Smooth muscle cell (in vitro differentiated cells): ENCODE measurements around the gene CPVL. TPM values are rescaled to one million over a fixed set of nuclear protein-coding genes. Genes with fewer than 3 reads are reported as not detected.

Experiments
- DNase-seq: peaks from one replicate; lab custom pipeline; 2025; ENCODE audit not compliant: unreplicated experiment; lab: John Stamatoyannopoulos, UW
- H2AFZ ChIP-seq: fragments of 200-600 bp; sonication (generic); 2 replicates; pipeline ENCODE4 v1.6.0; 2016; ENCODE audit warnings: antibody characterized with exemption, low read depth, mild to moderate bottlenecking
- H3F3A ChIP-seq: fragments of 200-600 bp; sonication (generic); 2 replicates; pipeline ENCODE4 v1.6.0; 2017; ENCODE audit warnings: antibody characterized with exemption, low read depth
- H3K27ac ChIP-seq: fragments of 200-600 bp; sonication (generic); 2 replicates; pipeline ENCODE4 v1.5.1; 2016; ENCODE audit warnings: low read depth, mild to moderate bottlenecking
- H3K27me3 ChIP-seq: fragments of 200-600 bp; sonication (generic); 2 replicates; pipeline ENCODE4 v1.6.1; 2016; ENCODE audit warnings: low read depth, mild to moderate bottlenecking
- H3K36me3 ChIP-seq: fragments of 200-600 bp; sonication (generic); 2 replicates; pipeline ENCODE4 v1.5.1; 2016; ENCODE audit warnings: low read depth
- H3K4me1 ChIP-seq: fragments of 200-600 bp; sonication (generic); 2 replicates; pipeline ENCODE4 v1.5.1; 2016; ENCODE audit warnings: low read depth
- H3K4me2 ChIP-seq: fragments of 200-600 bp; sonication (generic); 2 replicates; pipeline ENCODE4 v1.6.0; 2016; ENCODE audit warnings: mild to moderate bottlenecking
- H3K4me3 ChIP-seq: fragments of 200-600 bp; sonication (generic); 2 replicates; pipeline ENCODE4 v1.5.1; 2016; ENCODE audit warnings: mild to moderate bottlenecking
- H3K79me2 ChIP-seq: fragments of 200-600 bp; sonication (generic); 2 replicates; pipeline ENCODE4 v1.6.0; 2016; ENCODE audit warnings: low read depth, mild to moderate bottlenecking
- H3K9ac ChIP-seq: fragments of 200-600 bp; sonication (generic); 2 replicates; pipeline ENCODE4 v1.6.0; 2016; ENCODE audit warnings: low read depth
- H3K9me3 ChIP-seq: fragments of 200-600 bp; sonication (generic); replicated peaks from 2 replicates; pipeline ENCODE4 v1.5.1; 2016; ENCODE audit warnings: low read depth
- H4K20me1 ChIP-seq: fragments of 200-600 bp; sonication (generic); 2 replicates; pipeline ENCODE4 v1.6.0; 2016; ENCODE audit warnings: low read depth
- WGBS: methylation state at CpG from one replicate; pipeline ENCODE4 v1.1.7; 2016; ENCODE audit warnings: low lambda C conversion rate; 5-methylcytosine and 5-hydroxymethylcytosine counted together
- polyA plus RNA-seq: library from polyadenylated mRNA; unstranded; fragments of >200 nt; fragmentation: Nextera tagmentation; extraction: Ambion mirVana; gene quantifications from 2 replicates; pipeline ENCODE4 v1.2.1, GENCODE V29; 2016
- total RNA-seq: library from RNA; depleted of rRNA; stranded (reverse); fragments of >200 nt; gene quantifications from 2 replicates; pipeline ENCODE4 v1.2.3, GENCODE V29; 2014
- TF ChIP-seq, protein P1 (sequence below): fragments of 200-600 bp; sonication (generic); IDR thresholded peaks from 2 replicates; pipeline ENCODE4 v1.5.1; 2017; ENCODE audit warnings: borderline replicate concordance, mild to moderate bottlenecking, antibody characterized with exemption; ENCODE audit not compliant: insufficient read depth, poor library complexity, severe bottlenecking

Gene CPVL
- total and polyA plus RNA-seq, 2 experiments from 2014 or later: 7.2 to 29.8 TPM

DNA sequence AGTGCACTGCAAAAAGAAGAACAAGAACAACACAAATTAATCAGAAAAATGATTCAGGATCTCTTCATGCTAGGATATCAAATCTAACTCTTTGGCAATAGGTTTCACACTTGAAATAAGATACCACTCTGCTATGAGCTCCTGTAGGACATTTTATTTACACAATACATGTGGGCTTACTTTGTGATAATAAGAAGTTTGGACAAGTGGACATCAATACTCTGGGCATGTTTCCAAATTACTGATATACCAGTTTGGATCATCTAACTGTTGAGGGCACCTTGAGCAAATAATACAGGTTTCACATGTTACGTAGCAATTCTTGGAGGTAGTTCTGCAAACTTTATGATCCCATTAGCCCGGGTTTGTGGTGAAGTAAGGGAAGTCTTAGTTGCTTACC, 59.8 kb downstream of the CPVL start:
- no peaks in the 10 kb centered on the region for H3K79me2 ChIP-seq
- H2AFZ ChIP-seq: no peak overlapping the region
- H3K9ac ChIP-seq: no peak overlapping the region
- no peaks in the 10 kb centered on the region for H3K9me3 ChIP-seq
- no peak for DNase-seq
- no peak overlapping the region for H3K27ac ChIP-seq
- 92% methylated on average over 2 of the region's 2 CpGs for WGBS
- H3K4me3 ChIP-seq: no peak overlapping the region
- H3K4me2 ChIP-seq: no peak overlapping the region
- no peaks in the 10 kb centered on the region for H3K36me3 ChIP-seq
- TF ChIP-seq, protein P1, sequence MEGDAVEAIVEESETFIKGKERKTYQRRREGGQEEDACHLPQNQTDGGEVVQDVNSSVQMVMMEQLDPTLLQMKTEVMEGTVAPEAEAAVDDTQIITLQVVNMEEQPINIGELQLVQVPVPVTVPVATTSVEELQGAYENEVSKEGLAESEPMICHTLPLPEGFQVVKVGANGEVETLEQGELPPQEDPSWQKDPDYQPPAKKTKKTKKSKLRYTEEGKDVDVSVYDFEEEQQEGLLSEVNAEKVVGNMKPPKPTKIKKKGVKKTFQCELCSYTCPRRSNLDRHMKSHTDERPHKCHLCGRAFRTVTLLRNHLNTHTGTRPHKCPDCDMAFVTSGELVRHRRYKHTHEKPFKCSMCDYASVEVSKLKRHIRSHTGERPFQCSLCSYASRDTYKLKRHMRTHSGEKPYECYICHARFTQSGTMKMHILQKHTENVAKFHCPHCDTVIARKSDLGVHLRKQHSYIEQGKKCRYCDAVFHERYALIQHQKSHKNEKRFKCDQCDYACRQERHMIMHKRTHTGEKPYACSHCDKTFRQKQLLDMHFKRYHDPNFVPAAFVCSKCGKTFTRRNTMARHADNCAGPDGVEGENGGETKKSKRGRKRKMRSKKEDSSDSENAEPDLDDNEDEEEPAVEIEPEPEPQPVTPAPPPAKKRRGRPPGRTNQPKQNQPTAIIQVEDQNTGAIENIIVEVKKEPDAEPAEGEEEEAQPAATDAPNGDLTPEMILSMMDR: no peak
- no peaks in the 10 kb centered on the region for H3K27me3 ChIP-seq
- H3K4me1 ChIP-seq: peaks cover 8% of the 10 kb centered on the region
- H4K20me1 ChIP-seq: no peaks in the 10 kb centered on the region
- H3F3A ChIP-seq: no peaks in the 10 kb centered on the region

- H3K27ac ChIP-seq: no peak overlapping the region
- no peaks in the 10 kb centered on the region for H3K36me3 ChIP-seq
- no peaks in the 10 kb centered on the region for H3K4me1 ChIP-seq
- H3F3A ChIP-seq: no peaks in the 10 kb centered on the region
- no peak overlapping the region for H3K4me3 ChIP-seq
- TF ChIP-seq, protein P1: no peak
- DNase-seq: no peak
- no peaks in the 10 kb centered on the region for H3K9me3 ChIP-seq
- H3K9ac ChIP-seq: no peak overlapping the region
- no peak overlapping the region for H3K4me2 ChIP-seq
- H3K79me2 ChIP-seq: no peaks in the 10 kb centered on the region
- no peak overlapping the region for H2AFZ ChIP-seq
- no peaks in the 10 kb centered on the region for H3K27me3 ChIP-seq
- H4K20me1 ChIP-seq: no peaks in the 10 kb centered on the region
Measured at GRCh38 chr7:29084832-29085231, 61.5 kb downstream of the CPVL start.

GRCh38 chr7:29080803-29081202, 65.5 kb downstream of the CPVL start:
- no peaks in the 10 kb centered on the region for H4K20me1 ChIP-seq

More at GRCh38 chr7:29080803-29081202, 65.5 kb downstream of the CPVL start:
- TF ChIP-seq, protein P1: no peak
- H3K27ac ChIP-seq: no peak overlapping the region
- H3K4me3 ChIP-seq: no peak overlapping the region
- H3K79me2 ChIP-seq: no peaks in the 10 kb centered on the region
- no peaks in the 10 kb centered on the region for H3K9me3 ChIP-seq
- H3K27me3 ChIP-seq: no peaks in the 10 kb centered on the region
- no peak for DNase-seq
- H3F3A ChIP-seq: no peaks in the 10 kb centered on the region
- no peaks in the 10 kb centered on the region for H3K36me3 ChIP-seq
- no peak overlapping the region for H3K9ac ChIP-seq
- no peak overlapping the region for H3K4me2 ChIP-seq
- H3K4me1 ChIP-seq: no peaks in the 10 kb centered on the region
- WGBS: 77% methylated on average over 7 of the region's 7 CpGs
- H2AFZ ChIP-seq: no peak overlapping the region
